ENCODE data around the gene PAPLN. TPM values are rescaled to one million over a fixed set of nuclear protein-coding genes. Genes with fewer than 3 reads are reported as not detected.

Gene PAPLN
- total RNA-seq, 5 donors from 2014 or later (not counting 1 experiment from before 2014, with no cell fraction given), result 0.14 to 1.0 (median 0.29) TPM; not detected in 1

DNA sequence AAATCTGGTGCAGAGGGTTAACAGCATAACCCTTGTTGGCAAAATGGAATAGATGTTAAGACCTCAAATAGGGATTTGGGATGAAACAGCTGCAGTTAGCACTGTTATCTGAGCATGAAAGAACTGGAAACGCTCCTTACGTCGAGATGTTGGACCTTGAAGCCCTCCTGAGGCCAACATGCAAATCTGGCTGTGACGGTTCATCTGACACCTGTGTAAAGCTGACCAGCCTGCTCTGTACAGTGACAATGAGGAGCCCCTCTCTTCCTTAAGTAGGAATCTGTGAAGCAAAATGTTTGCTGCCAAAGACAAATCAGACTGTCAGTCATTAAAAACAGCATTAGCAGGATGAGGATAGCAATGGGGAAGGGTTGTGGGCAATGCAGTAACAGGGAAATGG is 36.5 kb downstream of the PAPLN start:
- peaks cover 0 to 8% of the 10 kb centered on the region in 2 experiments for H3K4me1 ChIP-seq (ENCODE audit: control insufficient read depth in 1 of 2, extremely low read depth in 1 of 2, insufficient read depth in 2 of 2, low read length in 2 of 2)
- ChIA-PET CTCF (no interaction called here), POLR2A (no interaction called here)
- no peak overlapping the region for H3K4me3 ChIP-seq (ENCODE audit: control insufficient read depth in 1 of 2, extremely low read depth in 1 of 2, low read length in 1 of 2)
- H3K27me3 ChIP-seq (replicated peaks in 1 of 2; ENCODE audit: control insufficient read depth in 2 of 2, extremely low read depth in 1 of 2, insufficient read depth in 2 of 2, low read length in 1 of 2), result peaks cover 0 to 2% of the 10 kb centered on the region in 2 experiments
- H3K27me3 Mint-ChIP-seq, result peaks cover 0 to 7% of the 10 kb centered on the region in 2 donors
- H3K9me3 Mint-ChIP-seq, result no peaks in the 10 kb centered on the region
- no peak for ATAC-seq (replicated peaks in 1 of 4)
- no peak overlapping the region for H3K27ac Mint-ChIP-seq
- peaks cover 18 to 27% of the 10 kb centered on the region in 2 donors for H3K36me3 ChIP-seq (ENCODE audit: control insufficient read depth in 2 of 2, extremely low read depth in 1 of 2, insufficient read depth in 1 of 2, low read length in 1 of 2)
- 97% methylated on average over 4 of the region's 4 CpGs for WGBS (ENCODE audit: insufficient coverage)
- H3K36me3 Mint-ChIP-seq, result peaks cover 25% of the 10 kb centered on the region
- H3K27ac ChIP-seq (ENCODE audit: low read length), result no peak overlapping the region
- DNase-seq, result no peak
- peaks cover 15 to 17% (median 15%) of the 10 kb centered on the region in 3 donors for H3K4me1 Mint-ChIP-seq
- H3K4me3 Mint-ChIP-seq, result no peak overlapping the region
- H3K9me3 ChIP-seq, result no peaks in the 10 kb centered on the region

DNA sequence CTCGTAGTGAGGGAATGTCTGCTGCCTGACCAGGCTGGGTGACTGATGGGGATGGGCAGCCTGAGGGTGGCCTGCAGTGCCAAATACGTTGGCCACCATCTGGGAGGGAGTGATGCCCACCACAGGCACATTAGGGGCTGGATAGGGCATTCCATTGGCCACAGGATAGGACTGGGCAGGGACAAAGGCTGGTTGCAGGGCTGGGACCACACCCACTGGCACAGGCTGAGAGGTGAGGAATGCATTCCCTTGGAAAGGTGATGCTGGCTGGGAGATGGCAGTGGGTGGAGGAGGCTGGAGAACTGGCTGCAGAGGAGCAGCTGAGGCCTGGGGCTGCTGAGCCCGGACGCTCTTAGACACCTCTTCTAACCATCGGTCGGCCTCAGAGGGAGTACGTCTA is 39.5 kb downstream of the PAPLN start:
- CTCF ChIA-PET, result interaction anchor here in 1 of 2 donors (0.6 kb wide), 1 partner anchor 17 kb away, joined by 3 read pairs; no protein-coding TSS in a partner anchor
- POLR2A ChIA-PET, result interaction anchor here (0.6 kb wide), 2 partner anchors 33 to 257 kb away, joined by 4 to 6 read pairs; no protein-coding TSS in a partner anchor
- peaks cover 0 to 2% (median under 1%) of the 10 kb centered on the region in 3 donors for H3K4me1 Mint-ChIP-seq
- WGBS (ENCODE audit: insufficient coverage), result 95% methylated on average over 5 of the region's 7 CpGs
- no peaks in the 10 kb centered on the region for H3K4me1 ChIP-seq (ENCODE audit: control insufficient read depth in 1 of 2, extremely low read depth in 1 of 2, insufficient read depth in 2 of 2, low read length in 2 of 2)
- no peak overlapping the region for H3K27ac Mint-ChIP-seq
- no peak overlapping the region for H3K27ac ChIP-seq (ENCODE audit: low read length)
- no peaks in the 10 kb centered on the region for H3K27me3 Mint-ChIP-seq
- ATAC-seq (replicated peaks in 1 of 4), result no peak
- H3K36me3 ChIP-seq (ENCODE audit: control insufficient read depth in 2 of 2, extremely low read depth in 1 of 2, insufficient read depth in 1 of 2, low read length in 1 of 2), result peaks cover 26 to 45% of the 10 kb centered on the region in 2 donors
- H3K27me3 ChIP-seq (replicated peaks in 1 of 2; ENCODE audit: control insufficient read depth in 2 of 2, extremely low read depth in 1 of 2, insufficient read depth in 2 of 2, low read length in 1 of 2), result no peaks in the 10 kb centered on the region
- H3K9me3 Mint-ChIP-seq, result no peaks in the 10 kb centered on the region
- H3K36me3 Mint-ChIP-seq, result peaks cover 45% of the 10 kb centered on the region
- no peak overlapping the region for H3K4me3 ChIP-seq (ENCODE audit: control insufficient read depth in 1 of 2, extremely low read depth in 1 of 2, low read length in 1 of 2)
- no peak overlapping the region for H3K4me3 Mint-ChIP-seq
- H3K9me3 ChIP-seq, result no peaks in the 10 kb centered on the region
- DNase-seq, result no peak

DNA sequence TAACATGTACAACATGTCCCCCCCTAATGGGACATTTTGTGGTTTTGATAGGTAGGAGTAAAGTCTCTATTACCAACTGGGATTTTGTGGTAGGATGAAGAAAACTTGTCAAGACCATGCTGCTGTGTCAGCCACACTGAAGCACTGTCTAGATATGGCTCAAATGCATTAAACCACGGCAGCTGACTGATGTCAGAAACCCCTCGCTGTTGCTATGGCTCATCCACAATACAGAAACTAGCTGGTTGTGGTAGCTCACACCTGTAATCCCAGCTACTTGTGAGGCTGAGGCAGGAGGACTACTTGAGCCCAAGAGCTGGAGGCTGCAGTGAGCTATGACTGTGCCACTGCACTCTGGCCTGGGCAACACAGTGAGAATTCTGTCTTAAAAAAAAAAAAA is 40.1 kb downstream of the PAPLN start:
- Mint-ChIP-seq H3K27me3 (no peaks in the 10 kb centered on the region), H3K4me3 (no peak overlapping the region), H3K36me3 (peaks cover 49% of the 10 kb centered on the region), H3K4me1 (peaks cover 3 to 6% (median 4%) of the 10 kb centered on the region in 3 donors), H3K9me3 (no peaks in the 10 kb centered on the region), H3K27ac (no peak overlapping the region)
- no peak for ATAC-seq (replicated peaks in 1 of 4)
- peaks cover 26 to 50% of the 10 kb centered on the region in 2 donors for H3K36me3 ChIP-seq (ENCODE audit: control insufficient read depth in 2 of 2, extremely low read depth in 1 of 2, insufficient read depth in 1 of 2, low read length in 1 of 2)
- no peaks in the 10 kb centered on the region for H3K9me3 ChIP-seq
- no peaks in the 10 kb centered on the region for H3K4me1 ChIP-seq (ENCODE audit: control insufficient read depth in 1 of 2, extremely low read depth in 1 of 2, insufficient read depth in 2 of 2, low read length in 2 of 2)
- ChIA-PET CTCF (no interaction called here), POLR2A (interaction anchor here (0.6 kb wide), 2 partner anchors 33 to 258 kb away, joined by 4 to 6 read pairs; no protein-coding TSS in a partner anchor)
- no peak overlapping the region for H3K27ac ChIP-seq (ENCODE audit: low read length)
- no CpG with 5 or more reads among the region's 2 CpGs for WGBS (ENCODE audit: insufficient coverage)
- no peak overlapping the region for H3K4me3 ChIP-seq (ENCODE audit: control insufficient read depth in 1 of 2, extremely low read depth in 1 of 2, low read length in 1 of 2)
- DNase-seq, result no peak
- H3K27me3 ChIP-seq (replicated peaks in 1 of 2; ENCODE audit: control insufficient read depth in 2 of 2, extremely low read depth in 1 of 2, insufficient read depth in 2 of 2, low read length in 1 of 2), result no peaks in the 10 kb centered on the region

DNA sequence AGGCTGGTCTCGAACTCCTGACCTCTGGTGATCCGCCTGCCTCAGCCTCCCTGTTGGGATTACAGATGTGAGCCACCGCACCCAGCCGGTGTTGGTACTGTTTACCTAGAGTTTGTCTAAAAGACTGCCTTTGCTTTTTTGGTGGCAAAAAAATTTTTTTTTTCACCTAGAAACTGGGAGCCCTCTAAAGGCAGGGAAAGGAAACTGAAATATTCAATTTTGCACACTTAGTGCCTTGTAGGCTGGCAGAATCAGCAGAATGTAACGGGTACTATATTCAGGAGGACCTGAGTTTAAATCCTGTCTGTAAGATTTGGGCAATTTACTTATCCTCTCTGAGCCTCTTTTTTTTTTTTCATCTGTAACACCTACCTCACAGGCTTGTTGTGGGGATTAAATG is 43.6 kb downstream of the PAPLN start:
- Histone ChIP-seq H3K27me3 (replicated peaks in 1 of 2; ENCODE audit: control insufficient read depth in 2 of 2, extremely low read depth in 1 of 2, insufficient read depth in 2 of 2, low read length in 1 of 2) (no peaks in the 10 kb centered on the region), H3K4me3 (ENCODE audit: control insufficient read depth in 1 of 2, extremely low read depth in 1 of 2, low read length in 1 of 2) (no peak overlapping the region), H3K36me3 (ENCODE audit: control insufficient read depth in 2 of 2, extremely low read depth in 1 of 2, insufficient read depth in 1 of 2, low read length in 1 of 2) (peaks cover 32 to 64% of the 10 kb centered on the region in 2 donors), H3K27ac (ENCODE audit: low read length) (no peak overlapping the region), H3K4me1 (ENCODE audit: control insufficient read depth in 1 of 2, extremely low read depth in 1 of 2, insufficient read depth in 2 of 2, low read length in 2 of 2) (no peaks in the 10 kb centered on the region), H3K9me3 (no peaks in the 10 kb centered on the region)
- peaks cover 59% of the 10 kb centered on the region for H3K36me3 Mint-ChIP-seq
- WGBS (ENCODE audit: insufficient coverage), result no CpG with 5 or more reads among the region's 5 CpGs
- CTCF ChIA-PET, result interaction anchor here in 1 of 2 donors (0.6 kb wide), 1 partner anchor 8 kb away, joined by 3 read pairs; no protein-coding TSS in a partner anchor
- H3K27ac Mint-ChIP-seq, result no peak overlapping the region
- no peaks in the 10 kb centered on the region for H3K9me3 Mint-ChIP-seq
- peaks cover 3 to 8% (median 6%) of the 10 kb centered on the region in 3 donors for H3K4me1 Mint-ChIP-seq
- DNase-seq (no peak), ATAC-seq (replicated peaks in 1 of 4) (no peak)
- no peaks in the 10 kb centered on the region for H3K27me3 Mint-ChIP-seq
- H3K4me3 Mint-ChIP-seq, result no peak overlapping the region
- POLR2A ChIA-PET, result no interaction called here

DNA sequence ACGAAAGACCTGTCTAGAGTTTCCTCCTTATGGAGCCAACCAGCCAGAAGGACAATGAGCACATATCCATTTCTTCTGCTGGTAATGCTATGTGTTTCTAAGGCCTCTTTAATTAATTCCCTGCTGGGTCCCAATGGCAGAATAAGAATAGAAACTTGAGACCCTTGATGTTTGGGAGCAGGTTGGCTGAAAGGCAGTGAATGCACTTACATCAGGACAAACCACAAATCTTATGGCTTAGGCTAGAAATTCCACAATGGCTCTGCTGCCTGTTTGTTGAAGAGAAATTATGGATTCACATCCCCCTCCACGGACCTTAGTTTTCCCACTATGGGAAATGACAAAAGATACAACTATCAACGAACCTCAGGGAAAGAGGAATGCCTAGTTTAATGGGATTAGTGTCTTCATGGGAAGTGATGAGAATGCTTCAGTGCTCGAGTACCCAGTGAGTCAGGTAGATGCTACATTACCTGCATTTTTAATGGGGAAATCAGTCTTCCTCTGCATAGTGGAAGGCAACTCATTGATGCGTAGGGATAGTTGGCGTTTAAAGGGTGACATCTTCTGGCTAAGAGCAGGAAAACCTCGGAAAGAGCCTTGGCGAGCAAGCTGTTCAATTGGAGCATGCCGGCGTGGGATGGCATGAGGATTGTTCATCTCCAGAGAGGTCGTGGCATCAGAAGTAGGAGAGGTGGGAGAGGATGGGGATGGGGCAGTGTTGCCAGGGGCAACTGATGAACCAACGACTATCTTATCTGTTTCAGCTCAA is 46.5 kb downstream of the PAPLN start:
- no peak for DNase-seq
- no peaks in the 10 kb centered on the region for H3K9me3 Mint-ChIP-seq
- H3K27me3 Mint-ChIP-seq, result no peaks in the 10 kb centered on the region
- ChIA-PET CTCF (no interaction called here), POLR2A (no interaction called here)
- H3K36me3 Mint-ChIP-seq, result peaks cover 50% of the 10 kb centered on the region
- Histone ChIP-seq H3K4me1 (ENCODE audit: control insufficient read depth in 1 of 2, extremely low read depth in 1 of 2, insufficient read depth in 2 of 2, low read length in 2 of 2) (no peaks in the 10 kb centered on the region), H3K4me3 (ENCODE audit: control insufficient read depth in 1 of 2, extremely low read depth in 1 of 2, low read length in 1 of 2) (no peak overlapping the region), H3K9me3 (no peaks in the 10 kb centered on the region), H3K36me3 (ENCODE audit: control insufficient read depth in 2 of 2, extremely low read depth in 1 of 2, insufficient read depth in 1 of 2, low read length in 1 of 2) (peaks cover 14 to 58% of the 10 kb centered on the region in 2 donors), H3K27ac (ENCODE audit: low read length) (no peak overlapping the region), H3K27me3 (replicated peaks in 1 of 2; ENCODE audit: control insufficient read depth in 2 of 2, extremely low read depth in 1 of 2, insufficient read depth in 2 of 2, low read length in 1 of 2) (no peaks in the 10 kb centered on the region)
- H3K4me1 Mint-ChIP-seq, result peaks cover 3 to 8% (median 6%) of the 10 kb centered on the region in 3 donors
- no peak for ATAC-seq (replicated peaks in 1 of 4)
- H3K27ac Mint-ChIP-seq, result no peak overlapping the region
- 97% methylated on average over 10 of the region's 12 CpGs for WGBS (ENCODE audit: insufficient coverage)
- H3K4me3 Mint-ChIP-seq, result no peak overlapping the region

DNA sequence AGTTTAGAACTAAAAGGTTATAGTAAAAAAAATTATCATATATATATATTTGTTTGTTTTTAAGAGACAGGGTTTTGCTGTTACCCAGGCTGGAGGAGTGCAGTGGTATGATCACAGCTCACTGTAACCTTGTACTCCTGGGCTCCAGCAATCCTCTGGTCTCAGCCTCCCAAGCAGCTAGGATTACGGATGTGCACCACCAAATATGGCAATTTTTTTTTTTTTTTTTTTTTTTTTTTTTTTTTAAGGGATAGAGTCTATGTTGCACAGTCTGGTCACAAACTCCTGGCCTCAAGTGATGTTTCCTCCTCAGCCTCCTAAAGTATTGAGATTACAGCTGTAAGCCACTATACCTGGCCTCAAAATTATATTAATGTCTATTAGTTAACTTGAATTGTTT is 48.7 kb downstream of the PAPLN start:
- Histone ChIP-seq H3K27ac (ENCODE audit: low read length) (no peak overlapping the region), H3K27me3 (replicated peaks in 1 of 2; ENCODE audit: control insufficient read depth in 2 of 2, extremely low read depth in 1 of 2, insufficient read depth in 2 of 2, low read length in 1 of 2) (no peaks in the 10 kb centered on the region), H3K4me1 (ENCODE audit: control insufficient read depth in 1 of 2, extremely low read depth in 1 of 2, insufficient read depth in 2 of 2, low read length in 2 of 2) (no peaks in the 10 kb centered on the region), H3K9me3 (no peaks in the 10 kb centered on the region), H3K36me3 (ENCODE audit: control insufficient read depth in 2 of 2, extremely low read depth in 1 of 2, insufficient read depth in 1 of 2, low read length in 1 of 2) (peaks cover 8 to 48% of the 10 kb centered on the region in 2 donors), H3K4me3 (ENCODE audit: control insufficient read depth in 1 of 2, extremely low read depth in 1 of 2, low read length in 1 of 2) (no peak overlapping the region)
- DNase-seq, result no peak
- ChIA-PET POLR2A (interaction anchor here in 1 of 2 donors (0.6 kb wide), 1 partner anchor 32 kb away, joined by 10 read pairs; no protein-coding TSS in a partner anchor), CTCF (interaction anchor here in 1 of 2 donors (0.7 kb wide), 1 partner anchor 9 kb away, joined by 10 read pairs; no protein-coding TSS in a partner anchor)
- no peak overlapping the region for H3K4me3 Mint-ChIP-seq
- H3K36me3 Mint-ChIP-seq, result peaks cover 46% of the 10 kb centered on the region
- H3K9me3 Mint-ChIP-seq, result no peaks in the 10 kb centered on the region
- WGBS (ENCODE audit: insufficient coverage), result no CpG with 5 or more reads among the region's 1 CpG
- no peaks in the 10 kb centered on the region for H3K27me3 Mint-ChIP-seq
- peaks cover 6 to 17% (median 12%) of the 10 kb centered on the region in 3 donors for H3K4me1 Mint-ChIP-seq
- H3K27ac Mint-ChIP-seq, result no peak overlapping the region
- ATAC-seq (replicated peaks in 1 of 4), result no peak

Data from T-cell (primary cell).